Prostate gland (tissue), 2 donors: ENCODE measurements around the gene GIPC2. TPM values are rescaled to one million over a fixed set of nuclear protein-coding genes. Genes with fewer than 3 reads are reported as not detected.

Experiments
- DNase-seq: peaks from one replicate; pipeline ENCODE4 v3.0.0-alpha.2; 2019; ENCODE audit warnings: low spot score
- H3K27ac ChIP-seq, 2 donors: fragments of 200-600 bp; sonication (generic); 2 replicates each; pipeline ENCODE4 v1.5.1; 2017 to 2019
- H3K27me3 ChIP-seq: fragments of 200-600 bp; sonication (generic); replicated peaks from 2 replicates; pipeline ENCODE4 v1.5.1; 2019; ENCODE audit not compliant: insufficient read depth
- H3K36me3 ChIP-seq, 2 donors: fragments of 200-600 bp; sonication (generic); 1 replicate in 1 of 2; 2 replicates in 1 of 2; pipeline versions ENCODE4 v1.5.1 to v1.8.1; 2017 to 2019
- H3K4me1 ChIP-seq: fragments of 200-600 bp; sonication (generic); replicated peaks from 2 replicates; pipeline ENCODE4 v1.5.1; 2019
- H3K4me3 ChIP-seq, 2 donors: fragments of 200-600 bp; sonication (generic); 2 replicates each; pipeline ENCODE4 v1.5.1; 2017 to 2019
- H3K9me3 ChIP-seq: fragments of 200-600 bp; sonication (generic); 2 replicates; pipeline ENCODE4 v1.5.1; 2017
- POLR2A ChIP-seq: fragments of 450-650 bp; IDR thresholded peaks from one replicate; pipeline ENCODE4 v1.6.1; 2016; ENCODE audit warnings: antibody characterized with exemption, mild to moderate bottlenecking
- POLR2AphosphoS5 ChIP-seq: sonication (generic); formaldehyde crosslinking; IDR thresholded peaks from one replicate; pipeline ENCODE4 v1.6.1; 2017; ENCODE audit warnings: antibody characterized with exemption
- WGBS: methylation state at CpG from one replicate; pipeline ENCODE4 v1.1.5; 2018; 5-methylcytosine and 5-hydroxymethylcytosine counted together
- intact Hi-C: fragments of 100-400 bp; cut with DNase I; formaldehyde crosslinking; loops from one replicate; pipeline ENCODE4 v1.14.2; 2022
- total RNA-seq, 2 donors: library from RNA; depleted of rRNA; stranded (reverse); fragments of >200 nt; gene quantifications; one replicate each; pipeline ENCODE4 v1.1.0, GENCODE V29; 2016
- TF ChIP-seq, protein P1 (sequence below), 4 experiments: fragments of 200-600 bp in 2 of 4; fragments of 450-650 bp in 2 of 4; sonication (generic) in 2 of 4; IDR thresholded peaks; 1 replicate in 3 of 4; 2 replicates in 1 of 4; pipeline ENCODE4 v1.5.1; 2016 to 2019; ENCODE audit warnings: antibody characterized with exemption in 4 of 4, mild to moderate bottlenecking in 2 of 4, moderate library complexity in 2 of 4

GIPC2 gene
- total RNA-seq, 2 donors from 2014 or later: 2.0 to 2.2 TPM

DNA sequence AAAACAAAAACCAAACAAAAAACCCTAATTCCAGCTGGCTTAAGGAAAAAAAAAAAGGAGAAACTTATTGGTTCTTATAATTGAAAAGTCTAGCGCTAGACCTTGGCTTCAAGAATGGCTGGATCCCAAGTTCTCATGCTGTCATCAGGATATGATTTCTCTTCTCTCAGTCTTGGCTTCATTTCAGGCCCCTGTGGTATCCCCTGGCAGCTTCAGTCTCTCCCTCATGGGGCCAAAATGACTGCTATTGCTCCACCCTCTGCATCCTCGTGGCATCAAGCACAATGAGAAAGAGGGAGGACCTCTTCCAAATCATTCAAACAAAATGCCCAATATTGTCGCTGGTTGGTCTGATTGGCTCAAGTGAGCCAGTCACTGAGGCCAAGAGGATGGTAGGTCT is 80.7 kb downstream of the GIPC2 start:
- no peaks in the 10 kb centered on the region for H3K36me3 ChIP-seq
- no peak overlapping the region for H3K4me3 ChIP-seq
- TF ChIP-seq, protein P1, sequence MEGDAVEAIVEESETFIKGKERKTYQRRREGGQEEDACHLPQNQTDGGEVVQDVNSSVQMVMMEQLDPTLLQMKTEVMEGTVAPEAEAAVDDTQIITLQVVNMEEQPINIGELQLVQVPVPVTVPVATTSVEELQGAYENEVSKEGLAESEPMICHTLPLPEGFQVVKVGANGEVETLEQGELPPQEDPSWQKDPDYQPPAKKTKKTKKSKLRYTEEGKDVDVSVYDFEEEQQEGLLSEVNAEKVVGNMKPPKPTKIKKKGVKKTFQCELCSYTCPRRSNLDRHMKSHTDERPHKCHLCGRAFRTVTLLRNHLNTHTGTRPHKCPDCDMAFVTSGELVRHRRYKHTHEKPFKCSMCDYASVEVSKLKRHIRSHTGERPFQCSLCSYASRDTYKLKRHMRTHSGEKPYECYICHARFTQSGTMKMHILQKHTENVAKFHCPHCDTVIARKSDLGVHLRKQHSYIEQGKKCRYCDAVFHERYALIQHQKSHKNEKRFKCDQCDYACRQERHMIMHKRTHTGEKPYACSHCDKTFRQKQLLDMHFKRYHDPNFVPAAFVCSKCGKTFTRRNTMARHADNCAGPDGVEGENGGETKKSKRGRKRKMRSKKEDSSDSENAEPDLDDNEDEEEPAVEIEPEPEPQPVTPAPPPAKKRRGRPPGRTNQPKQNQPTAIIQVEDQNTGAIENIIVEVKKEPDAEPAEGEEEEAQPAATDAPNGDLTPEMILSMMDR (IDR thresholded peaks at IDR 0.05): no peak
- TF ChIP-seq POLR2AphosphoS5 (no peak), POLR2A (no peak)
- H3K9me3 ChIP-seq: no peaks in the 10 kb centered on the region
- DNase-seq: no peak
- H3K4me1 ChIP-seq: no peaks in the 10 kb centered on the region
- intact Hi-C loops: no loop called here
- no peak overlapping the region for H3K27ac ChIP-seq
- peaks cover 2% of the 10 kb centered on the region for H3K27me3 ChIP-seq
- 97% methylated on average over 3 of the region's 3 CpGs for WGBS

DNA sequence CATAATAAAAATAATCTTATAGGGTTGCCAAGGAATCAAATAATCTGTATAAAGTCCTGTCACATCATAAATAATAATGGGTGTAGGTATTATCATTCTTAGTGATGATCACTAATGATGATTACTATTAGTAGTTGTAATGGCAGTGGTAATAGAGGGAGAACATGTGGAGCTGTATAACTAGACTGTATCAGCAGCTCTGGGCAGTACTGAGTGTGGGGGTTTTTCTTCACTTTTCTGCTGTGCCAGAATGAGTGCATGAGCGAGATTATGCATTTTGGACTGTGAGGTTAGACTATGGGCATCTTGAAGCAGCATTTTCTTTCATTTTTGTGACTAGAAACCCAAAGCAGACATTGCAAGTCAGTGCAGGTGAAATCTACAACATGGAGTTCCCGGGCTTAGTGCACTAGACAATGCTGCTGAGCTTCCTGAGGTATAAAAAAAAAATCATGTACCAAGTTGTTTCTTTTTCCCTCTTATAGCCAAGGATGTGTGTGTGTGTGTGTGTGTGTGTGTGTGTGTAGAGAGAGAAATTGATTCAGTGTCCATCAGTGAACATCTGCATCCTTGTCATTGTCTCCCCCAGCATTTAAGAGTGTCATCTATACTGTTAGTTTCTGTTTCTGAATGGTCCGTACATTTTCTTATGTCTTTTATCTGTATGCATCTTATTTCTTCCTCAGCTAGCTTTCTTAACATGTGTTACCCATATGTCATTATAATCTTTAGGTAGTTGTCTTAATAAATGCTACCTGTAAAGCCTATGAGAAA is 86.6 kb downstream of the GIPC2 start:
- Histone ChIP-seq H3K4me1 (no peaks in the 10 kb centered on the region), H3K9me3 (no peaks in the 10 kb centered on the region), H3K4me3 (no peak overlapping the region), H3K36me3 (no peaks in the 10 kb centered on the region), H3K27ac (no peak overlapping the region), H3K27me3 (no peaks in the 10 kb centered on the region)
- TF ChIP-seq POLR2AphosphoS5: no peak
- no peak for TF ChIP-seq POLR2A
- TF ChIP-seq, protein P1 (IDR thresholded peaks at IDR 0.05): no peak
- intact Hi-C loops: no loop called here
- WGBS: 61% methylated on average over 3 of the region's 3 CpGs
- no peak for DNase-seq

DNA sequence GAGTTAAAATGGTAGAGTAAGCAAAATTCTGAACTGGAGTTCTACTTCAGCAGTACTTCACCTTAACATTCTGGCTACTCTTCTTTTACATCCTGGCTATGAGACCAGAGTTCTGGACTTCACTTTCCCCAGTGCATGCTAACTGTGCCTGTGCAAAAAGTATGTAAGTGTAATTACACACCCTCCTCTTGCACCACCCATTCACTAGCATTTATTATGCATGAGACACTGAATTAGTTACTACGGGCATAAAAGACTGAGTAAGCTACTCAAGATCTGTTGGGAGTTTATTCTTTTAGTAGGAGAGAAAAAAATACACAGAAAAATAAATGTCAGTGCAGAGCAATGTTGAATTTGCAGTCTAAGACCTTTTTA is 87.2 kb downstream of the GIPC2 start:
- intact Hi-C loops: no loop called here
- no peaks in the 10 kb centered on the region for H3K36me3 ChIP-seq
- H3K9me3 ChIP-seq: no peaks in the 10 kb centered on the region
- WGBS: 83% methylated on average over 1 of the region's 1 CpG
- no peak overlapping the region for H3K4me3 ChIP-seq
- DNase-seq: no peak
- TF ChIP-seq POLR2A: no peak
- TF ChIP-seq, protein P1 (IDR thresholded peaks at IDR 0.05): no peak
- no peaks in the 10 kb centered on the region for H3K27me3 ChIP-seq
- H3K4me1 ChIP-seq: no peaks in the 10 kb centered on the region
- no peak overlapping the region for H3K27ac ChIP-seq

DNA sequence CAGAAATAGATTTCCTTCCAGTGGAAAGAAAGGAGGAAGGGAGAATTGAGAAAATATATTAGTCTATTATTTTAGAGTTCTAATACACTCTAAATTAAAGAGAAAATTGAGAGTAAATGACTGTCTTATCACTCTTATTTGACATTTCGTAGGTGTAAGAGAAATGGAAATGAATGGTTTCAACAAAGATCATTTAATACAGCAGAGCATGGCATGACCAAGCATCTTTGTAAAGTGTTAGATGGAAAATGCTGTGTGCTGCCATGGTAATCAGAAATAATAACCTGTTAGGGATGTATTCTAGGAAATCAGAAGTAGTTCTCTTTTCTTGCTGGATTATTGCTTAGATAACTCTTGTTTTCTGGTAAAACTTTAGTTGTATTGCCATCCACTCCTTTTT is 90.9 kb downstream of the GIPC2 start:
- intact Hi-C loops: no loop called here
- WGBS: 94% methylated on average over 1 of the region's 1 CpG
- no peak for TF ChIP-seq POLR2A
- TF ChIP-seq POLR2AphosphoS5: no peak
- TF ChIP-seq, protein P1 (IDR thresholded peaks at IDR 0.05): no peak
- Histone ChIP-seq H3K36me3 (no peaks in the 10 kb centered on the region), H3K27ac (no peak overlapping the region), H3K4me3 (no peak overlapping the region), H3K9me3 (no peaks in the 10 kb centered on the region), H3K4me1 (no peaks in the 10 kb centered on the region), H3K27me3 (no peaks in the 10 kb centered on the region)
- DNase-seq: no peak

DNA sequence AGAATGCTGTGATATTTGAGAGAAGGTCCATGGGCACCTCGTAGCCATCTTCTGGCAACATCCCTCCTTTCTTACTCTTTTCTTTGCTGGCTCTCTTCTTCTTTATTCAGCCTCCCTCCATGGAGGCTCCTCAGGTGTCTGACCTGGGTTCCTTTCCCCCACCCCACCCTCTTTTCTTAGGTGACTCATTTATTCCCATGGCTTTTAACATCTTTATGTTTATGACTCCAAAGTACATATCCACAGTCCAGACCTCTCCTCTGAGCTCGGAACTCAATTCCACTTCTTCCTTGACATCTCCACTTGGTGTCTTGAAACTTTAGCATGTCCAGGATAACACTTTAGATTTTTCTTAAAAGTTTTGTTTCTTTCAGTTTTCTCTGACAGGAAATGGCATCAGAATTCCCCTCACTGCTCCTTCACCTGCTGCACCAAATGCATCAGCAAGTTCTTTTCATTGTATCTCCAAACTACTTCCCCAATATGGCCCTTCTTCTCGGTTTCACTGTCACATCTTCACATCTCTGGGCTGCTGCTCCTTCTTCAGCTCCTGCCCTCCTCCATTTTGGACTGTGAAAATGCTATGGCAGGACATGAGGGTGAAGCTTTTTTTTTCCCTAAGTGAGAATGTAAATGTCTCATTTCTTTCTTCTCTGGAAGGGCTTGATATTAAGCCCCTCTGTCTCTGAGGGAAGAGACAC is 95.9 kb downstream of the GIPC2 start:
- no peaks in the 10 kb centered on the region for H3K9me3 ChIP-seq
- H3K4me1 ChIP-seq: no peaks in the 10 kb centered on the region
- 85% methylated on average over 3 of the region's 3 CpGs for WGBS
- no peak for TF ChIP-seq POLR2A
- TF ChIP-seq POLR2AphosphoS5: no peak
- TF ChIP-seq, protein P1 (IDR thresholded peaks at IDR 0.05): no peak
- H3K27me3 ChIP-seq: no peaks in the 10 kb centered on the region
- intact Hi-C loops: loop anchor here (5.0 to 10.0 kb wide), 2 partner anchors 466 to 533 kb away; no protein-coding TSS in a partner anchor
- H3K36me3 ChIP-seq: no peaks in the 10 kb centered on the region
- H3K4me3 ChIP-seq: no peak overlapping the region
- DNase-seq: no peak
- no peak overlapping the region for H3K27ac ChIP-seq
